IPS DF 4.7 (cell line): ENCODE results near the gene C10orf105.

Experiments
- DNase-seq: peaks from one replicate; pipeline ENCODE4 v3.0.0-alpha.2; 2013; ENCODE audit warnings: low spot score; ENCODE audit errors: extremely low read depth

The C10orf105 gene, protein sequence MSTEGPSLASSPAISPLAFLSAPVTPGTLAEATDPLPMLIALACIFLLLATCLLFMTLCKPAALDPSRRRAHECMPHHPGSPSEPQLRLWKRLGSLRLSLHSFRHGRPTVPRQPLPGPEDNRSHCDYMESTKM

DNA sequence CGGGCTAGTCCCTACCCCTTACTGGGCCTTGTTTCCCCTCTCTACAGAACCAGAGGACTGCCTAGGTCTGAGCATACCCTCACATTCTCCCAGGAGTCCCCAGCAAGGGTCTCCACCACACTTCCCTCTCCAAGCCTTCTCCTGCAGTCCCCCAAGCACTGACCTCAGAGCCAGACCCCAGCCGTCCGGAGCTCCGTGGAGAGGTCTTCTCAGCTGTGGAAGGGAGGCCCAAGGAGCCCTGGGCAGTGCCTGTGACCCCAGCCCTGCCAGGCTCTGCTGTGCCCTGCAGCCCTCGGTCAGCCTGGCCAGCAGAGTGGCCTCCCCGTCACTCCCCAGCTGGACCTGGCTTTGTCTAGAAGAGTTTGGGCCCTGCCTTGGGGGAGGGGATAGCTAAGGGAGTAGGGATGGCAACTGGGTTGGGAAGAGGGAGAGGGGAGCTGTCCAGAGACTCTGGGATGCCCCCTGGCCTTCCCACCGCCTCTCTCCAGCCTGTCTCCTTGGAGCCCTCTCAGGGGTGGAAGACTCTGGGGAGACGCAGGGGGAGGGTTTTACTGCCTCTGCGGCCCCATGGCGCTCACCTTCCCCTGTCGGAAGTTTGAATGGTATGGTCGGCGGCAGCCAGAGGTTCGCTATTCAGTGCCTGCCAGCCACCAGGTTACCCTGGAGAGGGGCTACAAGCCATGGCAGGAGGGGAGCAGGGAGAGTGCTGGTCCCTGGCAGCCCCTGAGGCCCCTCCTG, at the start of gene C10orf105:
TSS of gene C10orf105 (minus strand) at position 315 of the 738 bp plus-strand sequence. CDS start 3,441 bp downstream, outside the sequence.
- peak; percentile 9 for DNase-seq

DNA sequence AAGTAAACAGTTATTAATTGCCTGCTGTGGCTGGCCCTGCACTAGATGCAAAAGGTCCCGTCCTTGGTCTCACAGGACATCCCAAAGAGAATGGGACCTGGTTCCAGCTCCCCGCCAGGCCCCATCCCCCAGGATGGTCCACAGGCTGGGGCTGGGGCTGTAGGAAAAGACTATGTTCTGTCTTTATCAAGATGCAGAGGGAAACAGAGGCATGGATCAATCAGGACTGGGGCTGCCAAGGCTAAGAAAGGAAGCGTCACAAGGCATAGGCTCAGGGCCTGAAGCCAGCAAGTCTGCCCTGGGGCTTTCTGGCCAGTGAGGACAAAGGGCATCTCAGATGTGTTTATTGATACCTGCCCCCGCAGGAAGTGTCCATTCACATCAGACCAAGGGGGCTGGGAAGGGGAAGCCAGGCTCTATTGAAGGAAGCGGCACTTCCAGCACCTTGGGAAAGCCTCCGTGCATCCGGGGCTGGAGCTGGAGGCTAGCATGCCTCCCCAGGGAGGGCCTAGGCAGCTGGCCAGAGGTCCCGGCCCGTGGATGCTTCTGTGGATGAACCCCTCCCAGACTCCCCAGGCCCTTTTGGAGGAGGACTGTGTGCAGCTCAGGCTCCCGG, 48.0 kb upstream of the C10orf105 start:
- DNase-seq, result no peak

DNA sequence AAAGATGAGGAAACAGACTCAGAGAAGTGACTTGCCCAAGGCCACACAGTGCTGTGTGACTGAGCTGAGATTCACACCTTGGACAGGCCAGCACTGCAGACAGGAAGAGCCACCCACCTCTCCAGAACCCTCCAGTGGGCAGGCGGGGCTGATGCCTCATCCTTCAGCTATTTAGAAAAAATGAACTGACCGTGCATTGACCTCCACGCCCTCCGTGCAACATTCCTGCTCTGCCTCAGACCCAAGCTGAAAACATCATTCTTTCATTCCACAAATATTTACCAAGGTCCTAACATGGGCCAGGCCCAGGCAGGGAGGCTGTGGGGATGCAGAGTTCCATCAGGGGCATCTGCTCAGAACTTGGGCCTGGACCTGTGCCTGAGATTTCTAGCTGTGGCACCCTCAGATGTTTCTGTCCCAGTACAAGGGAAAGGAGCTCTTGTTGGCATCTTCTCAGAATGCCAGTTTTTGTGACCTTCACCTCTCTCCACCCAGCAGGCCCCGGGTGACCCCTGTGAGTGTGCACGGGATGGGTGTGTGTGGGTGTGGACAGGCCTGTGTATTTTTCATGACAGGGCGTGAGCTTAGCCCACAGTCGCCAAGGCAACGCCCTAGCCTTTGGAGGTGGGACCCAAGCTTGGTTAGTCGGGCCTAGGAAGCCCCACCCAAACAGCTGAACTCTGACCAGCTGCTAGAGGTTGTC, 47.3 kb upstream of the C10orf105 start:
- DNase-seq, result no peak

DNA sequence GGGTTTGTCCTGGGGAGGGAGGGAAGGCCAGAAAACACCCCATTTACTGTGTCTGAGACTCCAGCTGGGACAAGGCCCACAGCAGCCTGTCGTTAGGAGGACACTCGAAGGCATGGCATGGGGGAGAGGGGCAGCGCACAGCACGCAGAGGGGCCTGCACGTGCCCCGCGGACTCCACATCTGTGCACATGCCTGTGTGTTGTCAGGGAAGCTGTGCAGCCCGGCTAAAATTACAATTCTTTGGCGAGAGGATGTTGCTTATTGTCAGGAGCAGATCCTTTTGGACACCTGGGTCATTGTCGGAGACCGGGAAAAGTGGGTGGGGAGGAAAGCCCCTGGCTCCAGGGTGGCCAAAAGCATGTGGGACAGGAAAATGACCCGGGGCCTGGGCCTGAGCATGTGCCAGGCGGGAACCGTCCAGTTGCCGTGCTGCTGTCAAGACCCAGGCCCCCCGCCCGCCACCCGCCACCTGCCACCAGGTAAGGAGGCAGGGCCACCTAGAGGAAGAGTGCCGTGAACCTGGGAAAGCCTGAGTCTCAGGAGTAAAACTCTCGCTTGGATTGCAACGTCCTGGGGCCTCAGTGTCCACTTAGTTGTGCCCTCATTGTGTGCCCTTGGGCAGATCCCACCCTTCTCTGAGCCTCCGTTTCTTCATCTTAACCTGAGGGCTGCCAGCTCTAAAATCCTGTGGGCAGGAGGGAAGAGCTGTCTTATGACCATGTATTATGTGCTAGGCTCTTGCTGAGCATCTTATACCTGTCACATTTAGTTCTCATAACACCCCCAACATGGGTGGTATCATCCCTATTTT, 46.5 kb upstream of the C10orf105 start:
- DNase-seq, result no peak

DNA sequence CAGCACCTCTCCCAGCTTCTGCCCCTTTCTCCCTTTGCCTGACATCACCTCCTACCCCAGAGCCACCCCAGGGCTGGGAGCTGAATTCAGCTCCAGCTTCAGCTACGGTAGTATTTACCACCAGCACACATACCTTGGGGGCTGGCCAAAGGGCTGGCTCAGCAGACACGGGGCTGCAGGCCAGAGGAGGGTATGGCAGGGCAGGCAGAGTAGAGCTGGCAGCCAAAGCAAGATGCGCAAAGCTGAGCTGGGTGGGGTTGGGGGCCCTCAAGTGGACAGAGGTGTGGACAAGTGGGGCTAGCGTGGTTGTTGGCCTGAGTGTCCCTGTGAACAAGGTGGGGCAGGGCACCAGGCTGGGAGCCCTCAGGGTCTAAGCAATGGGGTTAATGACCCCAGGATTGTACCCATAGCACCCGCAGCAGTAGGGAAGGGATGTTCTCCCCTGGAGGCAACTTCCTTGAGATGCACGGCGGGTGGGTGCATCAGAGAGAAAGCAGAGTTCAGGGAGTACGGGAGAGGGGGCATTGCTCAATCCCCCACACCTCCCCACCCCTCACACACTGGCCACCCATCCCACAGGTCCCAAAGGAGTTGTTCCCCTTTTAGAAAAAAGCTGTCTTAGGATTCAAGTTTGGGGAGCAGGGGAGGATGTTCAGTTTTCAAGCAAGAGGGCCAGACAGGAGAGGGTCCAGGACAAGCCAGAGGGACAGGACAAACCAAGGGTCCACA, 45.8 kb upstream of the C10orf105 start:
- DNase-seq, result no peak

DNA sequence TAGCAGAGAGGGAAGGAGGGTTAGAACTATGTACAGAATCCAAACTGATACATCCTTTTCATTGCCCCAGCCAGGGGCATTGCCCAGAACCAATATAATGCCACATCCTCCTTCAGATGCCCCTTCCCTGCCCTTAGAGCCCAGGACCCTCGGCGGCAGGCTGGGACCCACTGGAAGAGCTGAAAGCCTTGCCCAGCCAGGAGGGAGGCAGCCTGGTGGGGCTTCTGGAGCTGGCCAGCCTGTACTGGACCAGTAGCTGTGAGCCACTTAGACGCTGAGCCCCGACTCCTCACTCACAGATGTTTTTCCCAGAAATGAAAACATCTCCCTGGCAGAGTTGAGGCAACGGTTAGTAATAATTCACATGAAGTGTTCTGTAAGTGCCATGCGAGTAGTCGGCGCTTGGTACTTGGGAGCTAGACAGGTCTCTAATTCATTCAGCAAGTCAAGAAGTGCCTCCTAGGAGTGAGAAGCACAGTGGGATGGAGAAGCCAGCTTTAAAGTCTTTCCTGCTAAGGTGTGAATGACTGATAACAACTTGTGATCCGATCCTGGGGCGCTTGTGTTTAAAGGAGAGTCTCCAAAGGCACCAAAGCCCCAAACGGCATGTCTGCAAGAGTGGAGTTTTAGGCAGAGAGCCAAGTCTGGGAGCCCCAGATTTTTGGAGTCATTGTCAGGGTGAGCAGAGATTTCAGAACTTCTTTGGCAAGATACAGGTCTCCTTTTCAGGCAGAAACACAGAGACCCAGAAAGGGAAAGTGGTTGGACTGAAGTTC, 44.0 kb upstream of the C10orf105 start:
- no peak for DNase-seq

DNA sequence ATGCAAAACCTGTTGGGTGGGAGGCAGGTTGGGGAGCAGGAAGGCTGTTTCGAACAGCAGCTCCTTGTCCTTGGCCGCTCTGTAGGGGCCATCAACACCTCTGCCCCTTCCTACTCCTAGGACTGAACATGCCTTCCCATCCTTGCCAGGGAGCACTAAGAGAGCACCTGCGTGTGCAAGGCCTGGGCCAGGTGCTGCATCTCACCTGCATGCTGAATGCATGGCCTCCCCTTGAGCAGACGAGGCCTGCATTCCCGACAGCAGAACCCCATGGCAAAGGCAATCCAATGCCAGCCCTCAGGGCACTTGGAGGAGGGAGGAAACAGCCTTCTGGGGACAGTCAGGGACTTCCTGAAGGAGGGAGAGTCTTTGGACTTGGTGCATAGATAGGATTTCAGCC, 42.7 kb upstream of the C10orf105 start:
- no peak for DNase-seq

DNA sequence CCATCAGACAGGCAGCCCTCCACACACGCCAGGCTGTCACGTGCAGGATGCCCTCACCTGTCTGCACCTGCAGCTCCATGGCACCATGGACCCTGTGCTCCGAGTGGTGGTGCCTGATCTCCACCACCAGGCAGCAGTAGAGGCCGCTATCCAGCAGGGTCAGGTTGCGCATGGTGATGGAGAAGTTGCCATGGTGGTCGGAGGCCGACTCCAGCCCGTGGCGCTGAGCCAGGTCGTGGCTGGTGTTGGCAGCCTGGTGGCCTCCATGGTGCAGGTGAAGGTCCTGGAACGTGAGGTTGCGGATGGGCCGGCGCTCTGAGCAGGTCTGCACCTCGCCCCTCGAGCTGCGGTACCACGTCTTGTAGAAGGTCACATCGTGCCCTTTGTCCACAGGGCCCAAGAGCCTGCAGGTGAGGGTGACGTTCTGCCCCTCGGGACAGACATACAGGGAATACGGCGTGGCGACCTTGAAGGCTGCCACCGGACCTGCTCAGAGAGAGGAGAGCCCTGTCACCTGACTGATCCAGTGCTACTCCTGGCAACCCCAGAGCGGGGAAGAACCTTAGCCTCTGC, 42.0 kb upstream of the C10orf105 start:
- no peak for DNase-seq

DNA sequence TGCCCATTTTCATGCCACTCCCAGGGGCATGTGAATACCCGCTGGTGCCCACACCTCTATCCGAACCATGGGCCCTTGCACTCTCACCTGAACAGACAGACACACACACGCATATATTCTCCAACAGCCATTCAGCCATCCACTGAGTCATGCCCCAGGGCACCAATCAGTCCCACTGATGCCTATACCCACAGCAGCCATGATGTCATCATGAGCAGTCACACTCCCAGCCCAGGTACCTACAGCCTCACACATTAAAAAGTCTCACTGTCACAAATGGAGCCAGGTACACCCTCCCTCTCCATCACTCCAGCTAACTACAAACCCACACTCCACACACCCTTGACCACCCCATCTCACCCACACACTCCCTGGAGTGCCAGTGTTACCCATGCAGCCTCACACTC, 41.5 kb upstream of the C10orf105 start:
- no peak for DNase-seq

DNA sequence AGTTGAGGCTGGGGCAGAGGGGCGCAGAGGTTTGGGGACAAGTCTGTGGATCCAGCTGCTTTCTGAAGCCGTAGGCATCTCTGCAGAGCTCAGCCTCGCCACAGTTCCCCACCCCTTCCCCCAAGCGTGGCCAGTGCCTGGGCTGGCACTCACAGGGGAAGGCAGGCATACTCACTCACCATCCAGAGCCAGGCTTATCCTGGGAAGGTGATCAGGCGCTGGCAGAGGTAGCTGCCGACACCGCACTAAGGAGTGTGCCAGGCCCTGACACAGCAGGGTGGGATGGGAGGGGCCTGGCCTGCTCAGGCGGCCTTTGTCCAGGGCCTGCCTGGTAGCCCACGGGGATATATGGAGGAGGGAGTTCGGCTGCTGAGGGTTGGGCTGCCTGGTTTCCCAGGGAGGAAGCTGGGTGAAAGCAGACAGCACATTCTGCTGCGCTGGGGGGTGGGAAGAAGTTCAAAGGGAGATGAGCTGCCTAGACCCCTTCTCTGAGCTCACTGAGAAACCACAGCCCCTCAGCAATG, 37.9 kb upstream of the C10orf105 start:
- no peak for DNase-seq

DNA sequence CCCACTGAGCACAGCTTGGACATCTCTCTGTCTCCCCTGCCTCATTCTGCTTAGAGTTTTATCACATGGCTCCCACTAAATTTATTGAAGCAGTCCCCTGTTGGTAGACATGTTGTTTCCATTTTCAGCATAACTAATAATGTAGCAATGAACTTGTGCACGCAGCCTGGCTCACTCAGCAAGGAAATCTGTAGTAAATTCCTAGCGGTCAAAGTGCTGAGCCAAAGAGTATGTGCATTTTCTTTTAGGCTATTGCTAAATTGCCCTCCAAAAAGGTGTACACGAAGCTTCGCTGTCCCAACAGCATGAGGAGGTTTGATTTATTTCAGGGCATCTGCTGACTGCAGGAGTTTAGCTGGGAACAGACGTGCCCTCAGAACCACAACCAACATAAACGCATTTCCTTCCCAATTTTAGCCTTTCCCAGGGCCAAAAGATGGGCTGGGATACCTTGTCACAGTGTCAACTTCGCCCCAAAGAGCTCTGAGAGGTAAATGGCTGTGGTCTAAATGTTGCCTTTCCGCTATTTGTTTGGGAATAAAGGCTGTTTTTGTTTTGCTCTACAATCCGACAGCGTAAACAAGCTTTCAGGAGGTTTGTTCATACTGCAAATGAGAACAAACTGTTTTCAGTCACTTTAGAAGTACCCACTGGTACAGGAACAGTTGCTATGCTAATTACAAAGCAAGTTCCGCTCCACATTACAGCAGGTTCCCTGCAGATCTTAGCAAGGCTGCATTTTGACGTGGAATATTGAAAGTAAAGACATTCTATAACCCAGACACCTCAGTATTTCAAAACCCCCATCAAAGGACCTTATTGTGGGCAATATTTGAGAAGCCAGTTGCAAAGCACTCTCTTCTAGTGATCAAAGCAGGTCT, 37.0 kb upstream of the C10orf105 start:
- no peak for DNase-seq

DNA sequence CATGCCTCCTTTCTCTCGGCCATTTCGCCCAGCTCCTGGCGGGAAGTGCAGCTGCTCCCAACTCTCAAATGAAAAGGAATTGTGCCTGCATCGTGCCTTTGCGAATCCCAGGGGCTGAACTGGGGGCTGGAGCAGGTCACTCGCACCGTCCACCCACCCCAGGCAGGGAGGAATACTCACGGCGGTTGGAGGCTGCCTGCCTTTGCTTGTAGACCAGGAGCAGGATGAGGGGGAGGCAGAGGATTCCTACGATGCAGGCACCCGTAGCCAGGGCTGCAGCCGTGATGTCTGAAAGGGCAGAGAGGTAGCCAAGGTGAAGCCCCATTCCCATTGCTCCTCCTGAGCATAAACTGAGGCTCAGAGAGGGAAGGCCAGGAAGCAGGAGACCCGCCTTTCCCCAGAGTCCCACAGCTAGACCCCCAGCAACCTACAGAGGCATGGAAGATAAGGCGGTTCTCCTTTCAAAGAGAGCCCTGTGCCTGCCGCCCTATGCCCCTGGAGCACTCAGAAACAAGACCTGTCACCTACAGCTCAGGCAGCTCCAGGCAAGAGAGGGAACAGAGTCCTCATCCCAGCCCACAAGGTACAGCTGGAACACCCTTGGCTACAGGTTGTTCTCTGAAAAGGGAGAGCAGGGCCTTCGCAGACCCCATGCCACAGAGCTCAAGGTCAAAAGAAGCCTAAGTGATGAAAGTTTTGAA, 35.8 kb upstream of the C10orf105 start:
- no peak for DNase-seq

DNA sequence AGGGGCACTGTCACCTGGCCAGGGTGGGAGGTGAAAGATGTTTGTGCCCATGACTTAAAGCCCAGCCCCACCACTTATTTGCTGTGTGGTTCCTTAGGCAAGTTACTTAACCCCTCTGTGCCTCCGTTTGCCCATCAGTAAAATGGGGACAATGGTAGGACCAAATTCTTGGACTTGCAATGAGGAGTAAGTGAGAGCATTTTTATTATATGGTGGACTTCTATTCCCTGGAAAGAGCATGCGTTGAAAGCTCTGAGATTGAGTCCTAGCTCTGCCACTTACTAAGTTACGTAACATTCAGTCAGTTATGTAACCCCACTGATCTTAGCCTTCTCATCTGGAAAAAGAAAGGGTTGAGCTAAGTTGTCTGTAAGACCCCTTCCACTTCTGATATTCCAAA, 35.0 kb upstream of the C10orf105 start:
- DNase-seq, result no peak

DNA sequence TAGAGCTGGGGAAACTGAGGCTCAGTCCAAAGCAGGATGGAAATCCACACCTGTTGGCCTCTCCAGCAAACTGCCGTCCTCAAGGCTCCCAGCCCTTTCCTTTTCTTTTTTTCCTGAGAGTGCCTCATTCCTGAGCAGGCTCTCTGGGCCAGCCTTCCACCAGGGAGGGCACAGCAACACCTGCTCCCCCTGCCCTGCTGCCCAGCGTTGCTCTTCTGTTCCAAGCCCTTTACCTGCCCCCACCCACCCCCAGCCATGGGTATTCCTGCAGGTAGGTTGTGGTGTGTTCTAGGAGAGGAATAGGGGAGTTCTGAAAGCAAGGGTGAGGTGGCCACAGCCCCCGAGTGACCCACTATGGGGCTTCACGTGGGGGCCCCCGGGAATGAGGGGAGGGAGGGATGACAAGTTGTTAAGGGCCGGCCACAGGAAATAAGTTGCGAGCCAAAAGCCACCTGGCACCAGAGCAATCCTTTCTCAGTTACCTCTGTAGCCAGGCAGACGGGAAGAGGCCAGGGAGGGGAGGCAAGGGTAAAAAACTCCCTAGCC, 34.5 kb upstream of the C10orf105 start:
- no peak for DNase-seq

DNA sequence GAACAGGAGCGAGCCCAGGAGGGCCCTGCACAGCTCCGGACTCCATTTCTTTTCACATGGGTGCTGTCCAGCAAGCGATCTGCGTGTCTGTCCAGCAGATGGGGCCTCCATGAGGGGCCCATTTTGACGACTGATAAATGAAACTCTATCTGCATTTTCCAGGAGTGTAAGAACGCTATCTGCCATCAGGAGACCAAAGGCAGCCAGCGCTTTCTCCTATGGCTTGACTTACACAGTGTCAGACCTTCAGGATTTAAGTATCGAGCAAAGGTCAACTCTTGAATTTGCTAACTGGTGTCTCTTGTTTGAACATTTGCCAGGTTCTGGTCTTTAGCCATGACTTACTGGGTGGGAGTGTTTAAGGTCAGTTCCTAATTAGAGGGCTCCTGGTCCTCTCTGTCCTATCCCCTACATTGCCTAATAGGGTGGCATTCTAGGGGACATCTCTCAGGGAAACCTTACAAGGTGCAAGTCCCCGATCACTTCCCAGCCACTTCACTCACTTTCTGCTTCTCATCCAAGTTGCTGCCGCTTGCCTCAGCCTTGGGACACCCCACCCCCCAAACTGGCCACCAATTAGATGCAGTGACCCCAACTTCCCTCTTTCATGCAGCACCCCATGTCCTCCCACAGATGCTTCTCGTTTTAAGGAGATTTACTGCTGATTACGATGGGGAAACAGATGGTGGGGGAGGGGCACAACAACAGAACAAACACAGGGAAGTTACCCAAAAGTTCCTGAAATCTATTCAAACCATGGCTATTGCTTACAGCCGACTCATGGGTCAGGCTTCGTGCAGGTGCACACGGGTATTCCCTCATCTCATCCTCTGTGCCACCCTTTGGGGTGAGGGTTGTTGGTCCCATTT, 33.7 kb upstream of the C10orf105 start:
- DNase-seq, result no peak

DNA sequence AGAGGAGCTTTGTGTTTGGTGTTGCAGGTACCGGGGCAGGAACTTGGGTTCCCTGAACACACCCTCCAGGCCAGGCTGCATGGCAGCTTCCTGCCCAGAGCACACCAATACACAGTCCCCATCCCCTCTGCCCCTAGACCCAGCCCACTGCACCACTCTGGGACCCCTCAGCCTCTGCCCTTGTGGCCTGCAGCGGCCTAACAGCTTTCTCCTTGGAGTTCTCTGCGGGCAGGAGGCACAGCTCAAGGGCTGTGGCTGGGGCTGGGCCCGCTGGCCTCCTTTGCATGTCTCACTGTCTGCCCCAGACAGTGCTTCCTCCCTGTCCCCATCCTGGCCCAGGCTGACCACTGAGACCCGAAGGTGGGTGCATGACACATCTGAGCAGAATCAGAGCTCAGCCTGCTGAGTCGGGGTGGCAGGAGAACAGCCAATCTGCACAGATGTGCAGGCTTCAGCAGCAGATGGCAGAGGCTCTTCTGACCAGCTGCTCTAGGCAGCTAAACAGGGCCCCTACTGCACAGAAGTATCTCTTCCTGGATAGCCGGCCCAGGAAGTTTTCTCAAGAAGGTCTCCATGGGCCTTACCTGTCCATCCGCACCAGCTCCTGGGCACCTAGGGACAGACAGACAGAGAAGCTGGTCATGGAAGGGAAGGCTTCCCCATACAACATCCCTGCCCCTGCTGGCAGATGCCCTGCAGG, 33.0 kb upstream of the C10orf105 start:
- no peak for DNase-seq
